Psoas muscle (tissue), 8 donors: ENCODE data around the gene SLC7A6OS. TPM values are rescaled to one million over a fixed set of nuclear protein-coding genes. Genes with fewer than 3 reads are reported as not detected.

ENCODE experiments used
- ATAC-seq, 4 donors: fragments of 200-7000 bp; cut with Tn5 transposase; one replicate each; pipeline ENCODE4 v1.9.1; 2020; ENCODE audit warnings: moderate library complexity in 3 of 4, mild to moderate bottlenecking in 2 of 4
- DNase-seq, 2 donors: peaks; one replicate each; pipeline ENCODE4 v3.0.0-alpha.2; 2020
- H3K27ac ChIP-seq: fragments of 200-600 bp; one replicate; pipeline ENCODE4 v1.8.0; 2022
- H3K27me3 ChIP-seq, 3 donors: fragments of 200-600 bp in 1 of 3; one replicate each; pipeline versions ENCODE4 v1.6.1 to v1.8.0; 2013 to 2022; ENCODE audit warnings: low read length in 2 of 3, mild to moderate bottlenecking in 2 of 3, moderate library complexity in 1 of 3; ENCODE audit not compliant: insufficient read depth in 3 of 3
- H3K36me3 ChIP-seq, 2 donors: fragments of 200-600 bp in 1 of 2; one replicate each; pipeline versions ENCODE4 v1.6.1 to v1.8.0; 2013 to 2022; ENCODE audit warnings: low read depth in 1 of 2, mild to moderate bottlenecking in 1 of 2, moderate library complexity in 1 of 2; ENCODE audit not compliant: insufficient read depth in 1 of 2
- H3K4me1 ChIP-seq: fragments of 200-600 bp; one replicate; pipeline ENCODE4 v1.8.0; 2022
- H3K4me3 ChIP-seq: fragments of 200-600 bp; one replicate; pipeline ENCODE4 v1.8.0; 2022; ENCODE audit warnings: mild to moderate bottlenecking
- H3K9me3 ChIP-seq: fragments of 200-600 bp; one replicate; pipeline ENCODE4 v1.8.0; 2022
- CTCF ChIP-seq: fragments of 200-600 bp; IDR thresholded peaks from one replicate; pipeline ENCODE4 v1.8.0; 2022; ENCODE audit warnings: antibody characterized with exemption
- WGBS, 3 donors: extraction: QIAGEN DNeasy Blood & Tissue Kit; methylation state at CpG; one replicate each; pipeline versions ENCODE4 v1.1.6 to v1.1.7; 2013; 5-methylcytosine and 5-hydroxymethylcytosine counted together
- intact Hi-C, 2 donors: fragments of 100-400 bp; cut with DNase I; formaldehyde crosslinking; loops; one replicate each; pipeline versions ENCODE4 v1.11.0 to v1.14.2; 2022
- polyA plus RNA-seq, 3 donors: library from polyadenylated mRNA; stranded (reverse); fragments of 200-250 nt; gene quantifications; one replicate each; pipeline ENCODE4 v1.2.3, GENCODE V29; 2013
- total RNA-seq, 4 donors: library from RNA; stranded (reverse); fragmentation: NEBNext Ultra II Directional in 2 of 4; extraction: Animal tissue kit (Norgen Biotek cat#: 25700) in 2 of 4; gene quantifications; one replicate each; pipeline versions ENCODE4 v1.2.1 to v1.2.4, GENCODE V29; 2021 to 2023
- donor health status: healthy with polysubstance abuse.
- donor health status: DM: no; HTN: no; CAD: no; lungs with moderate emphysema.
- donor health status: Bipolar disorder and iron deficiency.
- donor health status: healthy.
- donor health status: DM: yes; HTN: yes; CAD: no.
- donor health status: DM: no; HTN: no; CAD: no.
- donor health status: DM: no; HTN: no; CAD: no.
- donor health status: DM: yes; HTN: yes; CAD: no.

Gene SLC7A6OS
- total and polyA plus RNA-seq, 7 donors = 5.8 to 16.3 (median 9.5) TPM

GRCh38 chr16:68349838-68350410 lies 39.2 kb upstream of the SLC7A6OS start:
- no peak for ATAC-seq
- Histone ChIP-seq H3K36me3 (peaks cover 6 to 91% of the 10 kb centered on the region in 2 donors), H3K27ac (no peak overlapping the region), H3K9me3 (no peaks in the 10 kb centered on the region), H3K27me3 (no peaks in the 10 kb centered on the region), H3K4me1 (peaks cover 26% of the 10 kb centered on the region), H3K4me3 (no peak overlapping the region)
- WGBS, 3 donors = 89 to 95% (median 91%) methylated on average over 10 of the region's 10 CpGs
- no peak for TF ChIP-seq CTCF
- no peak for DNase-seq
- intact Hi-C loops = no loop called here

- no peak for DNase-seq
- peaks cover 6 to 80% of the 10 kb centered on the region in 2 donors for H3K36me3 ChIP-seq
- TF ChIP-seq CTCF = no peak
These were observed 38.1 kb upstream of the SLC7A6OS start for GRCh38 chr16:68348639-68349445.

GRCh38 chr16:68347605-68348004 lies 36.9 kb upstream of the SLC7A6OS start:
- Histone ChIP-seq H3K4me1 (peaks cover 46% of the 10 kb centered on the region), H3K27ac (no peak overlapping the region), H3K4me3 (no peak overlapping the region), H3K36me3 (peaks cover 0 to 77% of the 10 kb centered on the region in 2 donors), H3K27me3 (no peaks in the 10 kb centered on the region), H3K9me3 (no peaks in the 10 kb centered on the region)
- intact Hi-C loops = no loop called here
- no peak for DNase-seq
- ATAC-seq = no peak
- WGBS, 3 donors = 85 to 89% (median 87%) methylated on average over 4 of the region's 4 CpGs
- no peak for TF ChIP-seq CTCF

More at GRCh38 chr16:68348639-68349445, 38.1 kb upstream of the SLC7A6OS start:
- Histone ChIP-seq H3K4me3 (no peak overlapping the region), H3K9me3 (no peaks in the 10 kb centered on the region), H3K27me3 (no peaks in the 10 kb centered on the region), H3K4me1 (peaks cover 35% of the 10 kb centered on the region), H3K27ac (peak overlapping the region; percentile 63)
- peak in 1 of 4 donors; percentile 11 for ATAC-seq
- intact Hi-C loops = no loop called here
- WGBS, 3 donors = 76 to 82% (median 76%) methylated on average over 27 of the region's 27 CpGs

DNA sequence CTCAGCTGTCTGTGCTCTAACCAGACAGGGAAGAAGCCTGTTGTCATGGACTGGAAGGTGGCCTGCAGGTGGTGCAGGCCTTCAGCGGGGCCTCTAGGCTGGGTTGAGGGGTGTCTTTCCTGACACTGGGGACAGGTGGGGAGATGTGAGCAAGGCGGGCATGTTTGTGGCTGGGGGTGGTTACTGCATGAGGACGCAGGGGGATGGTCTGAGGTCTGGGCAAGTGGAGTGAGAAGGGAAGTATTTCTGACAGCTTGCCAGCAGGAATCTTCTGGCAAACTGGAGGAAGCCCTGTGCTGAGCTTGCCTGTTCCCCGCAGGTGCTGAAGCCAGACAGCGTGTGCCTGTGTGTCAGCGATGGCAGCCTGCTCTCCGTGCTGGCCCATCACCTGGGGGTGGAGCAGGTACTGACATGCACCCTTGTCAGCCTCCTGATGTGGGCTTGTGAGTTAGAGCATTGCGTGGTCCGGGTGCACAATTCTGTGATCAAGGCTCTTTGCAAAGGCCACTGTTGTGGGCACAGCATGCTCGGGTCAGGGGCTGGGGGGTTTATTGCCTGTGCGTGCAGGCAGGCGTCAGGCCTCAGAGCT lies 36.2 kb upstream of the SLC7A6OS start:
- Histone ChIP-seq H3K9me3 (no peaks in the 10 kb centered on the region), H3K27me3 (no peaks in the 10 kb centered on the region), H3K36me3 (peaks cover 0 to 77% of the 10 kb centered on the region in 2 donors), H3K4me1 (peaks cover 52% of the 10 kb centered on the region), H3K4me3 (no peak overlapping the region), H3K27ac (peak overlapping the region; percentile 78)
- ATAC-seq (peak in 1 of 4 donors; percentile 12), DNase-seq (no peak)
- 64 to 81% (median 72%) methylated on average over 12 of the region's 12 CpGs for WGBS, 3 donors
- intact Hi-C loops = no loop called here
- TF ChIP-seq CTCF = no peak
